Calu3 (cell line): ENCODE data around the gene ING2. TPM values are rescaled to one million over a fixed set of nuclear protein-coding genes. Genes with fewer than 3 reads are reported as not detected.
"Not testable (repeated sequence)": the region's sequence is repeated elsewhere in the genome, so short reads cannot be mapped to it uniquely, and the experiment has no call there.

Source experiments
- Bru-seq: library from RNA; stranded (reverse); fragments of 400-500 nt; gene quantifications from one replicate; lab custom pipeline; 2021; lab: Mats Ljungman, UMichigan
- BruChase-seq, 2 experiments: library from RNA; stranded (reverse); fragments of 400-500 nt; gene quantifications; one replicate each; lab custom pipeline; 2021; lab: Mats Ljungman, UMichigan
- BruUV-seq: library from RNA; stranded (reverse); fragments of 400-500 nt; replicated peaks from 2 replicates; lab custom pipeline; 2021; lab: Mats Ljungman, UMichigan
- CTCF ChIA-PET: fragments of 300-600 bp; sonication (Branson Sonifier 250); formaldehyde crosslinking; loops from one replicate; lab custom pipeline; 2022; ENCODE audit warnings: antibody characterized with exemption; lab: Charles Lee
- DNase-seq: peaks from one replicate; pipeline ENCODE4 v3.0.0; 2022
- H3K27ac Mint-ChIP-seq: one replicate; pipeline ENCODE4 v1.8.0; 2022; ENCODE audit warnings: mixed read lengths; ENCODE audit not compliant: unreplicated experiment
- H3K27me3 Mint-ChIP-seq: one replicate; pipeline ENCODE4 v1.8.0; 2022; ENCODE audit warnings: mixed read lengths; ENCODE audit not compliant: unreplicated experiment
- H3K36me3 Mint-ChIP-seq: one replicate; pipeline ENCODE4 v1.8.0; 2022; ENCODE audit warnings: mild to moderate bottlenecking, moderate library complexity, mixed read lengths; ENCODE audit not compliant: insufficient read depth, unreplicated experiment
- H3K4me1 Mint-ChIP-seq: one replicate; pipeline ENCODE4 v1.8.0; 2022; ENCODE audit warnings: mild to moderate bottlenecking, low read depth, mixed read lengths; ENCODE audit not compliant: unreplicated experiment
- H3K4me3 Mint-ChIP-seq: one replicate; pipeline ENCODE4 v1.8.0; 2022; ENCODE audit warnings: mild to moderate bottlenecking, low read depth, moderate library complexity, mixed read lengths; ENCODE audit not compliant: unreplicated experiment
- H3K9me3 Mint-ChIP-seq: one replicate; pipeline ENCODE4 v1.8.0; 2022; ENCODE audit warnings: low read depth, mixed read lengths; ENCODE audit not compliant: unreplicated experiment
- intact Hi-C: fragments of 100-400 bp; cut with micrococcal nuclease; formaldehyde crosslinking; loops from one replicate; pipeline ENCODE4 v1.10.0; 2022; ENCODE audit not compliant: unreplicated experiment
- long read RNA-seq: library from polyadenylated mRNA; stranded (forward); transcript quantifications from one replicate; pipeline ENCODE4 v2.0.0, GENCODE V29; 2022
- total RNA-seq: library from RNA; stranded (reverse); gene quantifications from 2 replicates; pipeline ENCODE4 v1.2.3, GENCODE V29; 2022
- TF ChIP-seq, protein P1 (sequence below): fragments of 200-600 bp; IDR thresholded peaks from one replicate; pipeline ENCODE4 v1.8.0; 2022; ENCODE audit warnings: antibody characterized with exemption; ENCODE audit not compliant: unreplicated experiment

The ING2 gene, protein sequence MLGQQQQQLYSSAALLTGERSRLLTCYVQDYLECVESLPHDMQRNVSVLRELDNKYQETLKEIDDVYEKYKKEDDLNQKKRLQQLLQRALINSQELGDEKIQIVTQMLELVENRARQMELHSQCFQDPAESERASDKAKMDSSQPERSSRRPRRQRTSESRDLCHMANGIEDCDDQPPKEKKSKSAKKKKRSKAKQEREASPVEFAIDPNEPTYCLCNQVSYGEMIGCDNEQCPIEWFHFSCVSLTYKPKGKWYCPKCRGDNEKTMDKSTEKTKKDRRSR
- total RNA-seq, result 12.1 and 16.1 TPM in 2 replicates
- percentile 72 among the genes with signal in this experiment for Bru-seq, nascent RNA
- BruChase-seq, experiment 1, labeled RNA remaining after a 6-hour chase, result percentile 56 among the genes with signal in this experiment
- percentile 72 among the genes with signal in this experiment for BruChase-seq, experiment 2, labeled RNA remaining after a 2-hour chase
- long read RNA-seq, transcript ING2-201 (2 exons, 1,189 nt), result major isoform, 35 of 49 reads
- long read RNA-seq, partial matches to known transcripts, result 0 of 49 reads
- long read RNA-seq, other reads (novel, unspliced or antisense), result 10 of 49 reads

DNA sequence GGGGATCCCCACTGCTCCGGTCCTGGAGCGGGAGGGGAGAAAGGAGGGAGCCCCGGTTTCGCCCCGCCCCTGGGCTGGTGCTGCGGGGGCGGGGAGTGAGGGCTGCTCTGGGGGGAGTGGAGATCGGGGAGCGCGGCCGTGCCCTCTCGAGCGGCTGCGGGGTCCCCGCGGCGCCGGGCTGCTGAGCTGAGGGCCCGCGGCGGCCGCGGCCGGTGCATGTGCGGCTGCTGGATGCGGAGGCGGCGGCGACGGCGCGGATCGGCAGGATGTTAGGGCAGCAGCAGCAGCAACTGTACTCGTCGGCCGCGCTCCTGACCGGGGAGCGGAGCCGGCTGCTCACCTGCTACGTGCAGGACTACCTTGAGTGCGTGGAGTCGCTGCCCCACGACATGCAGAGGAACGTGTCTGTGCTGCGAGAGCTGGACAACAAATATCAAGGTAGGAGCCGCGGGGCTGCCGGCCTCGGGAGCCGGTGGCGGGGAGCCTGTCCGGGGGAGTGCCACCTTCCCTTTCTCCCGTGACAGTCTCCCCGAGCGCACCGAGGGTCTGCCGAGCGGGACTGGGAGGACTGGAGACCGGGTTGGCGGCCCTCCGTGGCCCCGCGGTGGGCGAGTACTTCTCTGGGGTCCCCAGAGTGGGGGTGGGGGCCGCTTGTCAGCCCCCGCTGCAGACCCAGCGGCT is at the start of gene ING2:
Gene ING2, plus strand, starts transcription at position 129 of the 681 bp plus-strand sequence. Its CDS starts 138 bp downstream, at position 267.
- peak within 1 kb of the TSS; percentile 77 for H3K27ac Mint-ChIP-seq
- CTCF ChIA-PET, result interaction anchor here (0.9 kb wide), 1 partner anchor 35 kb away, joined by 3 read pairs; no protein-coding TSS in a partner anchor
- BruUV-seq, result no TSS peak
- no peak for DNase-seq
- peaks cover 1% of the 10 kb centered on the region for H3K4me1 Mint-ChIP-seq
- H3K9me3 Mint-ChIP-seq, result no peaks in the 10 kb centered on the region
- TF ChIP-seq, protein P1, sequence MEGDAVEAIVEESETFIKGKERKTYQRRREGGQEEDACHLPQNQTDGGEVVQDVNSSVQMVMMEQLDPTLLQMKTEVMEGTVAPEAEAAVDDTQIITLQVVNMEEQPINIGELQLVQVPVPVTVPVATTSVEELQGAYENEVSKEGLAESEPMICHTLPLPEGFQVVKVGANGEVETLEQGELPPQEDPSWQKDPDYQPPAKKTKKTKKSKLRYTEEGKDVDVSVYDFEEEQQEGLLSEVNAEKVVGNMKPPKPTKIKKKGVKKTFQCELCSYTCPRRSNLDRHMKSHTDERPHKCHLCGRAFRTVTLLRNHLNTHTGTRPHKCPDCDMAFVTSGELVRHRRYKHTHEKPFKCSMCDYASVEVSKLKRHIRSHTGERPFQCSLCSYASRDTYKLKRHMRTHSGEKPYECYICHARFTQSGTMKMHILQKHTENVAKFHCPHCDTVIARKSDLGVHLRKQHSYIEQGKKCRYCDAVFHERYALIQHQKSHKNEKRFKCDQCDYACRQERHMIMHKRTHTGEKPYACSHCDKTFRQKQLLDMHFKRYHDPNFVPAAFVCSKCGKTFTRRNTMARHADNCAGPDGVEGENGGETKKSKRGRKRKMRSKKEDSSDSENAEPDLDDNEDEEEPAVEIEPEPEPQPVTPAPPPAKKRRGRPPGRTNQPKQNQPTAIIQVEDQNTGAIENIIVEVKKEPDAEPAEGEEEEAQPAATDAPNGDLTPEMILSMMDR, result no peak
- no peaks in the 10 kb centered on the region for H3K27me3 Mint-ChIP-seq
- peak within 1 kb of the TSS; percentile 90 for H3K4me3 Mint-ChIP-seq
- peaks cover 34% of the 10 kb centered on the region for H3K36me3 Mint-ChIP-seq
- intact Hi-C loops, result loop anchor here (5.0 kb wide), 1 partner anchor 132 kb away; no protein-coding TSS in a partner anchor

DNA sequence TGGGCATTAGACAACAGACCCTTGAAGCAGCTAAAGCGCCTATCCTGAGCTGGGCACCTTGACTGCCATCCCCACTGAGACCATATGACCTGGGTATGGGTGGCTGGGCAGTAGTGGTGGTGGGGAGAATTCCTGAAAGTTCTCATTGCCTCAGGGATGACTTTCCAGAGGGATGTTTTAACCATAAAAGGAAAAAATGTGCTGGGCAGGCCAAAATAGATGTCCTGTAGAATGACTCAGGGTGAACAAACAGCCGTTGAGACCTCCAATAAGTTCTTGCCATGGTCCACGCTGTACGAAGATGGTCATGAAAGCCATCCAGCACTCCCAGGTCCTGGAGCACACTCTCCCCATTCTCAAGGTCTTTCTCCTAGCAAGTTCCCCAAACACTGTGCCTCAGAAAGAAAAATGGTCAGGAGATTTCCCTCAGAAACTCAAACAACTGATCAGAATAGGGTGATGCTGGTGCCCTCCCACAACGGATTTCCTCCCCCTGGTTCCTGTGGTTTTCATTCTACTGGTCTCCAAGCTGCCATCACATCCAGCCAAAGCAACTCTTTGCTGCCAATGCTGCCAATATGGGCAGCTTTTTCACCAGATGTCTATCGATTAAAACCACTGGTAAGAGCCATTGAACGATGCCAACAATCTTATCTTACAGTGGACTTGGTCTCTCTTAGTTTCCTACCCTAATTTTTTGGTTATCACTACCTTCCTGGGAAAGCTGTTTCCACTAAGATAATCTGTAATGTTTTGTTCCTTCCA is 49.2 kb upstream of the ING2 start:
- Mint-ChIP-seq H3K27me3 (no peaks in the 10 kb centered on the region), H3K9me3 (no peaks in the 10 kb centered on the region), H3K4me3 (no peak overlapping the region), H3K27ac (no peak overlapping the region), H3K36me3 (peaks cover 5% of the 10 kb centered on the region), H3K4me1 (no peaks in the 10 kb centered on the region)
- CTCF ChIA-PET, result no interaction called here
- TF ChIP-seq, protein P1, result no peak
- no peak for DNase-seq
- intact Hi-C loops, result no loop called here
- no TSS peak for BruUV-seq

DNA sequence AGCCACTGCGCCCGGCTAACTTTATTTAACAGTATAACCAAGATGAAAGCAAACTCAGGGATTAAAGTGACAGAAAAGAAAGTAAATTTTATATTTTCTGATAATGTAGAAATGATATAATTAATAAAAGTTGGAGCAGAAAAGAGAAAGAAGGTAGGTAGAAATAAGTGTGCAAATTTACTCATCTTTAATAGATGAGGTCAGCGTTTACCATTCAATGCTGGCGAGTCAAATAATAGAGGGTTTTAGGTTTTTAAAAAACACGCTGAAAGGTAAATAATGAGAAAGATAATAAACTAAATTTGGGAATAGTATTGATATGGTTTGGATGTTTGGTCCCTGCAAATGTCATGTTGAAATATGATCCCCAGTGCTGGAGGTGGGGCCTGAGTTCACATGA is 46.9 kb upstream of the ING2 start:
- intact Hi-C loops, result no loop called here
- Mint-ChIP-seq H3K27ac (no peak overlapping the region), H3K4me3 (no peak overlapping the region)

DNA sequence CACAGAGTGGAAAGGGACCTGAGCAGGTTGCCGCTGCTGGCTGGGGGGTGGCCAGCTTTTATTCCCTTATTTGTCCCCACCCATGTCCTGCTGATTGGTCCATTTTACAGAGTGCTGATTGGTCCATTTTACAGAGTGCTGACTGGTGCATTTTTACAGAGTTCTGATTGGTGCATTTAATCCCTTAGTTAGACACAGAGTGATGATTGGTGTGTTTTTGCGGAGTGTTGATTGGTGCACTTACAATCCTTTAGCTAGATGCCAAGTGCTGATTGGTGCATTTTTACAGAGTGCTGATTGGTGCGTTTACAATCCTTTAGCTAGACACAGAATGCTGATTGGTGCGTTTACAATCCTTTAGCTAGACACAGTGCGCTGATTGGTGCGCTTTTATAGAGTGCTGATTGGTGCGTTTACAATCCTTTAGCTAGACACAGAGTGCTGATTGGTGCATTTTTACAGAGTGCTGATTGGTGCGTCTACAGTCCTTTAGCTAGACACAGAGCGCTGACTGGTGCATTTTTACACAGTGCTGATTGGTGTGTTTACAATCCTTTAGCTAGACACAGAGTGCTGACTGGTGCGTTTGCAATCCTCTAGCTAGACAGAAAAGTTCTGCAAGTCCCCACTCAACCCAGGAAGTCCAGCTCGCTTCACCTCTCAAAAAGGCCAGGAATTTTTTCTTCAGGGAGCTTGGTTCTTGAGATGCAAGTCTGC is 40.8 kb upstream of the ING2 start:
- peaks cover 17% of the 10 kb centered on the region for H3K4me1 Mint-ChIP-seq
- H3K9me3 Mint-ChIP-seq, DNase-seq, intact Hi-C loops, H3K4me3 Mint-ChIP-seq, BruUV-seq, CTCF ChIA-PET, H3K27me3 Mint-ChIP-seq, H3K27ac Mint-ChIP-seq, H3K36me3 Mint-ChIP-seq: not testable (repeated sequence)

More for the DNA sequence above, 46.9 kb upstream of the ING2 start:
- H3K4me1 Mint-ChIP-seq, result no peaks in the 10 kb centered on the region
- H3K9me3 Mint-ChIP-seq, result no peaks in the 10 kb centered on the region
- TF ChIP-seq, protein P1, result no peak
- CTCF ChIA-PET, result no interaction called here
- no peaks in the 10 kb centered on the region for H3K36me3 Mint-ChIP-seq
- DNase-seq, result no peak
- BruUV-seq, result no TSS peak
- H3K27me3 Mint-ChIP-seq, result no peaks in the 10 kb centered on the region

DNA sequence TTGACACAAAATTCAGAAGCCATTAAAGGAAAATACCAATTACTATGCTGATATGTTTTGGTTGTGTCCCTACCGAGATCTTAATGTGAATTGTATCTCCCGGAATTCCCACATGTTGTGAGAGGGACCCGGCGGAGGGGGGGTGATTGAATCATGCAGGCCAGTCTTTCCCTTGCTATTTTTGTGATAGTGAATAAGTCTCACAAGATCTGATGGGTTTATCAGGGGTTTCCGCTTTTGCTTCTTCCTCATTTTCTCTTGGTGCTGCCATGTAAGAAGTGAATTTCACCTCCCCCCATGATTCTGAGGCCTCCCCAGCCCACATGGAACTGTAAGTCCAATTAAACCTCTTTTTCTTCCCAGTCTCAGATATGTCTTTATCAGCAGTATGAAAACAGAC is 39.0 kb upstream of the ING2 start:
- H3K4me3 Mint-ChIP-seq, DNase-seq, CTCF ChIA-PET, intact Hi-C loops, H3K27me3 Mint-ChIP-seq, BruUV-seq, H3K27ac Mint-ChIP-seq, H3K9me3 Mint-ChIP-seq, H3K36me3 Mint-ChIP-seq: not testable (repeated sequence)
- H3K4me1 Mint-ChIP-seq, result peaks cover 18% of the 10 kb centered on the region
